H9 (cell line): ENCODE data around the gene DYDC1. TPM values are rescaled to one million over a fixed set of nuclear protein-coding genes. Genes with fewer than 3 reads are reported as not detected.

Experiments used
- DNase-seq: peaks from one replicate; pipeline ENCODE4 v3.0.0-alpha.2; 2017
- H2AFZ ChIP-seq: one replicate; pipeline ENCODE4 v1.6.1; 2013; ENCODE audit warnings: mild to moderate bottlenecking, low read length, control low read depth, moderate library complexity
- H2AK5ac ChIP-seq: 2 replicates; pipeline ENCODE4 v1.6.1; 2013; ENCODE audit warnings: low read length, control low read depth, mixed read lengths; ENCODE audit not compliant: insufficient read length
- H2BK120ac ChIP-seq: one replicate; pipeline ENCODE4 v1.6.1; 2013; ENCODE audit warnings: low read depth, mild to moderate bottlenecking, low read length, control low read depth, inconsistent platforms; ENCODE audit not compliant: poor library complexity, severe bottlenecking
- H2BK12ac ChIP-seq: 2 replicates; pipeline ENCODE4 v1.6.1; 2013; ENCODE audit warnings: low read length, control low read depth, mixed read lengths, low read depth; ENCODE audit not compliant: insufficient read length
- H2BK15ac ChIP-seq: 2 replicates; pipeline ENCODE4 v1.6.1; 2013; ENCODE audit warnings: low read depth, low read length, control low read depth
- H2BK20ac ChIP-seq: one replicate; pipeline ENCODE4 v1.6.1; 2013; ENCODE audit warnings: low read depth, mild to moderate bottlenecking, low read length, control low read depth, inconsistent platforms; ENCODE audit not compliant: poor library complexity, severe bottlenecking
- H2BK5ac ChIP-seq: 2 replicates; pipeline ENCODE4 v1.6.1; 2013; ENCODE audit warnings: low read length, control low read depth, mixed read lengths; ENCODE audit not compliant: insufficient read length
- H3K14ac ChIP-seq: 2 replicates; pipeline ENCODE4 v1.6.1; 2013; ENCODE audit warnings: low read length, control low read depth; ENCODE audit not compliant: insufficient read depth
- H3K18ac ChIP-seq: 2 replicates; pipeline ENCODE4 v1.6.1; 2013; ENCODE audit warnings: low read depth, mild to moderate bottlenecking, mixed read lengths, low read length, control low read depth; ENCODE audit not compliant: insufficient read length
- H3K23ac ChIP-seq: 2 replicates; pipeline ENCODE4 v1.6.1; 2013; ENCODE audit warnings: low read length, control low read depth, mixed read lengths, low read depth; ENCODE audit not compliant: insufficient read length
- H3K23me2 ChIP-seq: 2 replicates; pipeline ENCODE4 v1.6.1; 2013; ENCODE audit warnings: low read depth, mild to moderate bottlenecking, mixed read lengths, low read length, control low read depth; ENCODE audit not compliant: insufficient read length, poor library complexity, severe bottlenecking
- H3K27ac ChIP-seq: 2 replicates; pipeline ENCODE4 v1.5.1; 2013; ENCODE audit warnings: low read length, control low read depth, mixed read lengths, low read depth; ENCODE audit not compliant: insufficient read length
- H3K27me3 ChIP-seq: 2 replicates; pipeline ENCODE4 v1.6.1; 2013; ENCODE audit warnings: low read length, control low read depth, inconsistent platforms; ENCODE audit not compliant: insufficient read depth
- H3K4ac ChIP-seq: 2 replicates; pipeline ENCODE4 v1.6.1; 2013; ENCODE audit warnings: low read depth, mild to moderate bottlenecking, control low read depth, inconsistent platforms, low read length, moderate library complexity
- H3K4me1 ChIP-seq: 2 replicates; pipeline ENCODE4 v1.6.1; 2013; ENCODE audit warnings: low read length, control low read depth, inconsistent platforms; ENCODE audit not compliant: insufficient read depth
- H3K4me2 ChIP-seq: 2 replicates; pipeline ENCODE4 v1.6.1; 2013; ENCODE audit warnings: low read length, control low read depth, mixed read lengths; ENCODE audit not compliant: insufficient read length, insufficient read depth
- H3K56ac ChIP-seq: 2 replicates; pipeline ENCODE4 v1.6.1; 2013; ENCODE audit warnings: low read depth, mild to moderate bottlenecking, mixed read lengths, low read length, control low read depth; ENCODE audit not compliant: insufficient read length
- H3K79me1 ChIP-seq: 2 replicates; pipeline ENCODE4 v1.6.1; 2013; ENCODE audit warnings: low read depth, mild to moderate bottlenecking, moderate library complexity, low read length, control low read depth, inconsistent platforms; ENCODE audit not compliant: insufficient read depth, poor library complexity, severe bottlenecking
- H3K79me2 ChIP-seq: 2 replicates; pipeline ENCODE4 v1.6.1; 2013; ENCODE audit warnings: low read length, control low read depth, inconsistent platforms; ENCODE audit not compliant: insufficient read depth
- H3K9ac ChIP-seq: 2 replicates; pipeline ENCODE4 v1.6.1; 2013; ENCODE audit warnings: low read length, control low read depth, mixed read lengths; ENCODE audit not compliant: insufficient read length; ENCODE audit errors: extremely low read depth
- H3K9me3 ChIP-seq: one replicate; pipeline ENCODE4 v1.6.1; 2013; ENCODE audit warnings: low read depth, low read length, inconsistent platforms; ENCODE audit not compliant: control insufficient read depth
- H3T11ph ChIP-seq: one replicate; pipeline ENCODE4 v1.6.1; 2013; ENCODE audit warnings: mild to moderate bottlenecking, low read length, control low read depth, inconsistent platforms
- H4K20me1 ChIP-seq: one replicate; pipeline ENCODE4 v1.6.1; 2013; ENCODE audit not compliant: control insufficient read depth, insufficient read length, insufficient read depth
- H4K5ac ChIP-seq: 2 replicates; pipeline ENCODE4 v1.6.1; 2013; ENCODE audit warnings: low read depth, mild to moderate bottlenecking, mixed read lengths, low read length, control low read depth; ENCODE audit not compliant: insufficient read length
- H4K8ac ChIP-seq: replicated peaks from 2 replicates; pipeline ENCODE4 v1.6.1; 2013; ENCODE audit warnings: low read length, control low read depth, mixed read lengths, low read depth; ENCODE audit not compliant: insufficient read length
- H4K91ac ChIP-seq: 2 replicates; pipeline ENCODE4 v1.6.1; 2013; ENCODE audit warnings: low read depth, mild to moderate bottlenecking, moderate library complexity, mixed read lengths, low read length, control low read depth; ENCODE audit not compliant: insufficient read length
- H3K27ac Mint-ChIP-seq, 3 experiments: 2 replicates in 2 of 3; 3 replicates in 1 of 3; pipeline ENCODE4 v1.8.0; 2020 to 2021; ENCODE audit warnings: mixed read lengths in 3 of 3, mild to moderate bottlenecking in 1 of 3, moderate library complexity in 1 of 3
- H3K27me3 Mint-ChIP-seq: 2 replicates; pipeline ENCODE4 v1.8.0; 2021; ENCODE audit warnings: low read depth, mild to moderate bottlenecking, moderate library complexity, mixed read lengths
- H3K36me3 Mint-ChIP-seq, 3 experiments: 2 replicates in 2 of 3; 3 replicates in 1 of 3; pipeline ENCODE4 v1.8.0; 2020 to 2021; ENCODE audit warnings: low read depth in 3 of 3, mixed read lengths in 3 of 3; ENCODE audit not compliant: insufficient read depth in 1 of 3
- H3K4me1 Mint-ChIP-seq, 2 experiments: 2 replicates each; pipeline ENCODE4 v1.8.0; 2020; ENCODE audit warnings: mixed read lengths in 2 of 2
- H3K4me3 Mint-ChIP-seq, 2 experiments: 2 replicates in 1 of 2; 3 replicates in 1 of 2; pipeline ENCODE4 v1.8.0; 2020 to 2021; ENCODE audit warnings: mild to moderate bottlenecking in 2 of 2, mixed read lengths in 2 of 2, moderate library complexity in 1 of 2
- H3K9me3 Mint-ChIP-seq, 2 experiments: 2 replicates in 1 of 2; 3 replicates in 1 of 2; pipeline ENCODE4 v1.8.0; 2020; ENCODE audit warnings: mild to moderate bottlenecking in 2 of 2, mixed read lengths in 2 of 2, moderate library complexity in 1 of 2
- WGBS: extraction: QIAGEN DNeasy Blood & Tissue Kit; methylation state at CpG from one replicate; pipeline ENCODE4 v1.1.7; 2013; ENCODE audit warnings: missing lambda C conversion rate, low lambda C conversion rate, mixed read lengths; ENCODE audit not compliant: insufficient read length; ENCODE audit errors: extremely low coverage; 5-methylcytosine and 5-hydroxymethylcytosine counted together
- total RNA-seq: library from RNA; stranded (reverse); gene quantifications from 2 replicates; pipeline ENCODE4 v1.2.1, GENCODE V29; 2021
- TF ChIP-seq, protein P1 (sequence below): fragments of 200-600 bp; sonication (generic); conservative IDR thresholded peaks from 3 replicates; pipeline ENCODE4 v1.8.0; 2021; ENCODE audit warnings: antibody characterized with exemption, mild to moderate bottlenecking

The DYDC1 gene
- total RNA-seq, 1 experiment from 2014 or later: not detected

DNA sequence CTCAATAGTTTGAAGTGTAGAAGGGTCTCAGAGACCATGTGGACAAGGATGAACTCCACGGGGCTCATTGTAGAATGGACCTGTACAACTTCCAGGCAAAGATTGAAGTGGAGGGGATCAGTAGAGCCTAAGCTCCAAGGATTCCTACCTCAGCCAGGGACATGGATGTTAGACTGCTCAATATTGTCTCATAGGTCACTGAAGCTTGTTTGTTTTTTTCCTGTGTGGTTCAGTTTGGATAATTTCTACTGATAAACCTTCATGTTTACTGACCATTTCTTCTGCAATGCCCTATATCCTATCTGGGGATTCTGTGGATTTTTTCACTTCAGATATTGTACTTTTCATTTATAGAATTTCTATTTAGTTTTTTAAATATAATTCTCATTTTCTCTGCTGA, 9.0 kb upstream of the DYDC1 start:
- Histone ChIP-seq H3K4me1 (no peaks in the 10 kb centered on the region), H3K23me2 (no peaks in the 10 kb centered on the region), H2BK120ac (no peak overlapping the region), H3K27ac (no peak overlapping the region), H3K14ac (no peak overlapping the region), H2BK15ac (no peak overlapping the region), H3K79me2 (no peaks in the 10 kb centered on the region), H4K5ac (no peak overlapping the region), H3K56ac (no peak overlapping the region), H3K4me2 (no peak overlapping the region), H2BK12ac (no peak overlapping the region), H2BK20ac (no peak overlapping the region), H3K79me1 (no peaks in the 10 kb centered on the region), H2AK5ac (no peak overlapping the region), H3K4ac (no peak overlapping the region), H4K20me1 (no peaks in the 10 kb centered on the region), H2AFZ (no peak overlapping the region), H3K9me3 (peaks cover 7% of the 10 kb centered on the region), H4K91ac (no peak overlapping the region), H3K27me3 (no peaks in the 10 kb centered on the region), H4K8ac (no peak overlapping the region), H3K9ac (no peak overlapping the region), H2BK5ac (no peak overlapping the region), H3K23ac (no peak overlapping the region), H3K18ac (no peak overlapping the region), H3T11ph (no peak overlapping the region)
- no CpG with 5 or more reads among the region's 1 CpG for WGBS
- no peaks in the 10 kb centered on the region for H3K4me1 Mint-ChIP-seq
- H3K27me3 Mint-ChIP-seq: no peaks in the 10 kb centered on the region; the same call in 1 of the 2 replicates
- peaks cover 25 to 31% (median 30%) of the 10 kb centered on the region in 3 experiments for H3K36me3 Mint-ChIP-seq
- peaks cover 28 to 33% of the 10 kb centered on the region in 2 experiments for H3K9me3 Mint-ChIP-seq
- no peak for DNase-seq
- TF ChIP-seq, protein P1, sequence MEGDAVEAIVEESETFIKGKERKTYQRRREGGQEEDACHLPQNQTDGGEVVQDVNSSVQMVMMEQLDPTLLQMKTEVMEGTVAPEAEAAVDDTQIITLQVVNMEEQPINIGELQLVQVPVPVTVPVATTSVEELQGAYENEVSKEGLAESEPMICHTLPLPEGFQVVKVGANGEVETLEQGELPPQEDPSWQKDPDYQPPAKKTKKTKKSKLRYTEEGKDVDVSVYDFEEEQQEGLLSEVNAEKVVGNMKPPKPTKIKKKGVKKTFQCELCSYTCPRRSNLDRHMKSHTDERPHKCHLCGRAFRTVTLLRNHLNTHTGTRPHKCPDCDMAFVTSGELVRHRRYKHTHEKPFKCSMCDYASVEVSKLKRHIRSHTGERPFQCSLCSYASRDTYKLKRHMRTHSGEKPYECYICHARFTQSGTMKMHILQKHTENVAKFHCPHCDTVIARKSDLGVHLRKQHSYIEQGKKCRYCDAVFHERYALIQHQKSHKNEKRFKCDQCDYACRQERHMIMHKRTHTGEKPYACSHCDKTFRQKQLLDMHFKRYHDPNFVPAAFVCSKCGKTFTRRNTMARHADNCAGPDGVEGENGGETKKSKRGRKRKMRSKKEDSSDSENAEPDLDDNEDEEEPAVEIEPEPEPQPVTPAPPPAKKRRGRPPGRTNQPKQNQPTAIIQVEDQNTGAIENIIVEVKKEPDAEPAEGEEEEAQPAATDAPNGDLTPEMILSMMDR: no peak
- no peak overlapping the region for H3K4me3 Mint-ChIP-seq
- H3K27ac Mint-ChIP-seq: no peak overlapping the region
